Gastroesophageal sphincter (tissue), 3 donors: ENCODE measurements around the gene CDH13.

ENCODE experiments used
- CTCF ChIP-seq, 4 experiments: fragments of 200-600 bp in 2 of 4; fragments of 450-650 bp in 2 of 4; sonication (generic) in 1 of 4; IDR thresholded peaks; one replicate each; pipeline ENCODE4 v1.5.1; 2017 to 2019; ENCODE audit warnings: antibody characterized with exemption in 4 of 4, mild to moderate bottlenecking in 2 of 4, moderate library complexity in 2 of 4
- POLR2AphosphoS5 ChIP-seq: sonication (generic); formaldehyde crosslinking; IDR thresholded peaks from one replicate; pipeline ENCODE4 v1.6.1; 2017; ENCODE audit warnings: antibody characterized with exemption

DNA sequence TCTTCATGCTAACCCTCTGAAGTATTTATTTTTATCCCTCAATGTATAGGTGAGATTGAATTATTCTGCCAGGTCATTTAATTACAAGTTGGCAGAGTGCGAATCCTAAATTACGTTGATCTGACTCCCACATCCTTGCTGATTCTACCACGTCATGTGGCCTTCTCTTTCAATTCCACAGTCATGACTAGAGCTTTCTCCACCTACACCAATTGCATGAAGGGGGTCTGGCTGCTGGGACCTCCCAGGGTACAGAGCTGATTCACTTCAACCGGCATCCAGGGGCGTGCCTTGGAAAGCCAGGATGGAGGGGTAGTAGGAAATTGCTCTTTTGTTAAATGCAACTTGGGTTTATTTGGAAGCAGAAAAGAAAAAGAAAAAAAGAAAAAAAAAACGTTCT, 41.1 kb upstream of the CDH13 start:
- no peak for TF ChIP-seq CTCF (IDR thresholded peaks at IDR 0.05)
- TF ChIP-seq POLR2AphosphoS5, result no peak
